HG02678 (cell line): ENCODE results near the gene BECN2.

ENCODE experiments used
- ATAC-seq: cut with Tn5 transposase; IDR thresholded peaks from one replicate; pipeline ENCODE4 v1.9.1; 2021; ENCODE audit warnings: mild to moderate bottlenecking, moderate library complexity; ENCODE audit not compliant: unreplicated experiment

Gene BECN2

GRCh38 chr1:241957692-241958494 is at the start of gene BECN2:
Gene BECN2 (plus strand): TSS chr1:241957767. CDS start chr1:241957767, 0 bp downstream.
- no peak for ATAC-seq

GRCh38 chr1:241916196-241916595 is 41.4 kb upstream of the BECN2 start:
- no peak for ATAC-seq

GRCh38 chr1:241917487-241917886 is 40.1 kb upstream of the BECN2 start:
- ATAC-seq, result no peak

GRCh38 chr1:241918879-241919278 is 38.7 kb upstream of the BECN2 start:
- no peak for ATAC-seq

GRCh38 chr1:241924080-241924808 is 33.3 kb upstream of the BECN2 start:
- no peak for ATAC-seq

GRCh38 chr1:241926141-241926540 is 31.4 kb upstream of the BECN2 start:
- no peak for ATAC-seq

- ATAC-seq, result no peak
Measured at GRCh38 chr1:241927321-241927720, 30.2 kb upstream of the BECN2 start.

- no peak for ATAC-seq
Measured at GRCh38 chr1:241932845-241933244, 24.7 kb upstream of the BECN2 start.

- ATAC-seq, result no peak
Measured at GRCh38 chr1:241934201-241934848, 23.2 kb upstream of the BECN2 start.

- ATAC-seq, result no peak
Measured at GRCh38 chr1:241934866-241935265, 22.7 kb upstream of the BECN2 start.

- no peak for ATAC-seq
Measured at GRCh38 chr1:241939798-241940197, 17.8 kb upstream of the BECN2 start.

GRCh38 chr1:241942738-241943137 is 14.8 kb upstream of the BECN2 start:
- ATAC-seq, result no peak

GRCh38 chr1:241944300-241944699 is 13.3 kb upstream of the BECN2 start:
- no peak for ATAC-seq

- no peak for ATAC-seq
Measured at GRCh38 chr1:241947354-241947753, 10.2 kb upstream of the BECN2 start.

GRCh38 chr1:241950390-241950789 is 7.2 kb upstream of the BECN2 start:
- ATAC-seq, result no peak

GRCh38 chr1:241962153-241962552 is 4.6 kb downstream of the BECN2 start:
- ATAC-seq, result no peak

GRCh38 chr1:241963722-241964121 is 6.2 kb downstream of the BECN2 start:
- ATAC-seq, result no peak

- no peak for ATAC-seq
Measured at GRCh38 chr1:241964550-241965282, 7.1 kb downstream of the BECN2 start.

GRCh38 chr1:241968611-241969010 is 11.0 kb downstream of the BECN2 start:
- ATAC-seq, result no peak

- ATAC-seq, result no peak
Measured at GRCh38 chr1:241972703-241973369, 15.3 kb downstream of the BECN2 start.

- no peak for ATAC-seq
Measured at GRCh38 chr1:241976229-241976628, 18.7 kb downstream of the BECN2 start.
